RWPE1 (cell line): Measurements from ENCODE around the gene MSMB.

Source experiments
- CTCF ChIA-PET: fragments of 350-600 bp; sonication (Branson Sonifier 250); formaldehyde crosslinking; extraction: SDS; loops from one replicate; lab custom pipeline; 2021; lab: Yijun Ruan, JAX
- POLR2A ChIA-PET: fragments of 400-600 bp; formaldehyde crosslinking; extraction: SDS; loops from one replicate; lab custom pipeline; 2020; ENCODE audit warnings: antibody characterized with exemption; ENCODE audit not compliant: low non-redundant PET; lab: Yijun Ruan, JAX
- DNase-seq: peaks from one replicate; pipeline ENCODE4 v3.0.0; 2012; ENCODE audit warnings: low spot score
- H3K27ac ChIP-seq: fragments of 450-650 bp; 2 replicates; pipeline ENCODE4 v1.5.1; 2017
- CTCF ChIP-seq: fragments of 450-650 bp; conservative IDR thresholded peaks from 2 replicates; pipeline ENCODE4 v1.5.1; 2017; ENCODE audit warnings: low read depth, mild to moderate bottlenecking

MSMB gene

DNA sequence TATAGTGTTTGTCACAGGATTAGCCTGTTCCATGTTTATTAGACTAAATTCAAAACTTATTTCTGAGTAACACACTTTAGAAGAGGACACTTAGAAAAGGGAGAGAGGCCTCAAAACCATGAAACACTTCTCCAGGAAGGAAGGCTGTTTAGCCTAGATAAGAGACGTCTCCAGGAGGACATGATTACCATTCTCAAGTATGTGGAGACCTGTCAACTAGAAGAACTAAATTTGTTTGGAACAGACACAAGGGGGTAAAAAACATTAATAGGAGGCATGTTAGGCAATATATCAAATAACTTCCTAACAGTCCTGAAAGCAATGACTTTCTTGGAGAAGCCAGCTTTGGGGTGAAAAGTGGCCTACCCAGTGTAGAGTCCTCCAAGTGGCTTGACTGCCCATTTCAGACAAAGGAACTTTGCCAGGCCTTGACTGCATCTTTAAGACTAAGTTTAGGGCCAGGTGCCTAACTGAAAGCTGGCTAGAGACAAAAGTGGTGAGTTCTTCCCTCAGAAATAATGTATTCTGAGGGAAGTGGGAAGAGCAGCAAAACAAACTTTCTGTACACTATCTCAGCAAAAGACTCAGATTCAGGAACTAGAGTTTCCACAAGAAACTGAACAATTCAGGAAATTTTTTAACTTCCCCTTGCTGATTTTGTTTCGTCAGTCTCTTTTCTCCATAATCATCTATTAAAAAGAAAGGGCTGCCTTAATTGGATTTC lies 27.5 kb downstream of the MSMB start:
- TF ChIP-seq CTCF, result no peak
- ChIA-PET POLR2A (interaction anchor here (1.0 kb wide), 1 partner anchor 11 kb away, joined by 3 read pairs; no protein-coding TSS in a partner anchor), CTCF (no interaction called here)
- H3K27ac ChIP-seq, result no peak overlapping the region
- no peak for DNase-seq

- TF ChIP-seq CTCF, result no peak
- ChIA-PET CTCF (no interaction called here), POLR2A (no interaction called here)
- no peak for DNase-seq
- no peak overlapping the region for H3K27ac ChIP-seq
Observed at GRCh38 chr10:46017733-46018132, 28.3 kb downstream of the MSMB start.

- no peak for TF ChIP-seq CTCF
- DNase-seq, result no peak
- POLR2A ChIA-PET, result no interaction called here
- CTCF ChIA-PET, result no interaction called here
- no peak overlapping the region for H3K27ac ChIP-seq
Observed at GRCh38 chr10:46016811-46017210, 29.3 kb downstream of the MSMB start.

- H3K27ac ChIP-seq, result no peak overlapping the region
- TF ChIP-seq CTCF, result no peak
- CTCF ChIA-PET, result no interaction called here
- DNase-seq, result no peak
- POLR2A ChIA-PET, result no interaction called here
Observed at GRCh38 chr10:46016190-46016589, 29.9 kb downstream of the MSMB start.

- ChIA-PET POLR2A (no interaction called here), CTCF (no interaction called here)
Observed at GRCh38 chr10:46014683-46015405, 31.2 kb downstream of the MSMB start.

GRCh38 chr10:46014206-46014605 lies 31.9 kb downstream of the MSMB start:
- DNase-seq, result no peak
- ChIA-PET CTCF (no interaction called here), POLR2A (no interaction called here)
- no peak overlapping the region for H3K27ac ChIP-seq
- no peak for TF ChIP-seq CTCF

More at GRCh38 chr10:46014683-46015405, 31.2 kb downstream of the MSMB start:
- no peak overlapping the region for H3K27ac ChIP-seq
- DNase-seq, result no peak
- TF ChIP-seq CTCF, result no peak
